HCT116 (cell line): ENCODE measurements around the gene ZFP3.
"Not testable (repeated sequence)": the region's sequence is repeated elsewhere in the genome, so short reads cannot be mapped to it uniquely, and the experiment has no call there.

Experiments used
- CTCF ChIP-seq, 3 experiments: fragments of 200-600 bp in 1 of 3; sonication (generic) in 1 of 3; IDR thresholded peaks in 2 of 3; conservative IDR thresholded peaks in 1 of 3; 2 replicates each; pipeline ENCODE4 v1.5.1; 2012 to 2017; ENCODE audit warnings: low read depth in 2 of 3, low read length in 2 of 3, antibody characterized with exemption in 1 of 3, borderline replicate concordance in 1 of 3, control low read depth in 1 of 3, mild to moderate bottlenecking in 1 of 3, mixed read lengths in 1 of 3, mixed run types in 1 of 3, moderate library complexity in 1 of 3; ENCODE audit not compliant: insufficient read depth in 1 of 3
- EZH2 ChIP-seq: fragments of 200-600 bp; sonication (generic); IDR thresholded peaks from 2 replicates; pipeline ENCODE4 v1.6.1; 2017; ENCODE audit warnings: antibody characterized with exemption, mixed run types
- POLR2A ChIP-seq: IDR thresholded peaks from 2 replicates; pipeline ENCODE4 v1.7.0; 2011; ENCODE audit warnings: borderline replicate concordance; ENCODE audit not compliant: insufficient read depth, insufficient read length; ENCODE audit errors: extremely low read depth
- POLR2AphosphoS5 ChIP-seq: IDR thresholded peaks from 2 replicates; pipeline ENCODE4 v1.6.1; 2011; ENCODE audit warnings: mild to moderate bottlenecking, low read depth, low read length, moderate library complexity
- SIN3A ChIP-seq: IDR thresholded peaks from 2 replicates; pipeline ENCODE4 v1.6.1; 2012; ENCODE audit warnings: low read depth
- SP1 ChIP-seq: IDR thresholded peaks from 2 replicates; pipeline ENCODE4 v1.6.1; 2012; ENCODE audit warnings: low read depth

GRCh38 chr17:5133961-5134360 is 55.7 kb downstream of the ZFP3 start:
- TF ChIP-seq EZH2; POLR2A; SP1; POLR2AphosphoS5; SIN3A; CTCF (IDR thresholded peaks at IDR 0.05 in 2 of 3, conservative IDR thresholded peaks at IDR 0.05 in 1 of 3; ENCODE audit: borderline replicate concordance in 1 of 3, insufficient read depth in 1 of 3, low read depth in 2 of 3, low read length in 2 of 3): not testable (repeated sequence)
